ENCODE measurements around the gene SHC2. TPM values are rescaled to one million over a fixed set of nuclear protein-coding genes. Genes with fewer than 3 reads are reported as not detected.
"Not testable (repeated sequence)": the region's sequence is repeated elsewhere in the genome, so short reads cannot be mapped to it uniquely, and the experiment has no call there.

Gene SHC2
- polyA plus RNA-seq, 4 donors: 22.9 to 44.9 (median 38.6) TPM

GRCh38 chr19:392375-392970, 68.4 kb downstream of the SHC2 start:
- no peak for DNase-seq (ENCODE audit: low read depth in 4 of 4, low spot score in 2 of 4)

- DNase-seq (ENCODE audit: low read depth in 4 of 4, low spot score in 2 of 4): no peak
Measured at GRCh38 chr19:391726-392374, 69.0 kb downstream of the SHC2 start.

- no peak for DNase-seq (ENCODE audit: low read depth in 4 of 4, low spot score in 2 of 4)
Measured at GRCh38 chr19:391207-391557, 69.7 kb downstream of the SHC2 start.

DNA sequence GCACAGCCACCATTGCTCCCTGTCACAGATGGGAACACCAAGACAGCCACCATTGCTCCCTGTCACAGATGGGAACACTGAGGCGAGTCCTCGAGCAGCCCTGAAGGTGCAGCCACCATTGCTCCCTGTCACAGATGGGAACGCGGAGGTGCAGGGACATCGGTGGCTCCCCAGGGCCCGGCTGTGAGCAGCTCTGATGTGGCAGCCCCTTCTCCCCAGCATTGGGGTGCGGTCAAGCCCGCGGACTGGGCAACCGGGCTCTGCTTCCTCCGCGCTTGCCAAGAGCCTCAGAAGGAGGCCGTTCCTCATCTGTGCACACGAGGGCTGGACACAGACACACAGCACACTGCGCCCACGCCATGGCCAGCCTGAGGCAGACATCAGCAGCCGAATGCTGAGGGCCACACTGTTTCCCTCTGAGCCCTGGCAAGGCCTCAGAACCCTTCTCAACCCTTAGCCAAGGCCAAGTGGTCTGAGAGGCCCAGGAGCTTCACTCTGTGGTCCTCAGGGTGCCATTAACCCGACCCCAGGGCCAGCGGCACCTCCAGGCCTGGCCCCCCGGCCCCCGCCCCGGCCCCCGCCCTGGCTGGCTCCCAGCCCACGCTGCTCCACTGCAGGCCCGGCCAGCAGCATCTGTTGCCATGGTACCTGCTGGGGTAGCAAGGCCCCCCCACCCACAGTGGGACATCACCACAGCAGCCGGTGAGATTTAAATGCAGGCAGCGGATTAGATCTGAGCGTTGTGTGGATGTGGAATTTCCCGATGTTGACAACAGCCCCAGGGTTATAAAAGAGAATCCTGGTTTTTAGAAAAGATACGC, 70.2 kb downstream of the SHC2 start:
- DNase-seq (ENCODE audit: low read depth in 4 of 4, low spot score in 2 of 4): no peak

- no peak for DNase-seq (ENCODE audit: low read depth in 4 of 4, low spot score in 2 of 4)
Measured at GRCh38 chr19:389935-390289, 70.9 kb downstream of the SHC2 start.

DNA sequence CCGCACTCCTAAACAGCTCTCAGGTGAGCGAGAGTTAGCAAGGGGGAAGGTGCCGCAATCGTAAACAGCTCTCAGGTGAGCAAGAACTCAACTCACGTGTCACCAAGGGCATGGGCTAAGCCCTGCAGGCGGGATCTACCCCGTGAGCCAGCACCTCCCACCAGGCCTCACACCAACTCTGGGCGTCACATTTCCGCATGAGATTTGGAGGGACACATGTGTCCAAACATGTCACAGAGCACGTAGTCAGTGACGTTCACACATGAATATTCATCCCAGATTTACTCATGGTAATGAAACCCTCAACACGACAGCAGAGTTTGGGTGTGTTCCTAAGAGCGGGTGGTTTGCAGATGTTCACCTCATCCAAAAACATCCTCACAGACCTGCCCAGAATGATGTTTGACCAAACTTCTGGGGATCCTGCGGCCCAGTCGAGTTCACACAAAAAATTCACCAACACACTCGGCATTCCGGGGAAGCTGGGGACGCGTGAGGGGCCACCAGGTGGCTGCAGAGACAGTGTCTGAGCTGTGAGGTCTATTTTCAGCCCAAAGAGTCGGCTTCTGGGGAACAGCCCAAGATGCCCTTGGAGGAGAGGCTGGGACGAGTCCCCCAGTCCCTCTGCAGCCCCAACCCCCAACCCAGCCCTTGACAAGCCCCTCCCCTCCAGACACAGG, 71.4 kb downstream of the SHC2 start:
- DNase-seq (ENCODE audit: low read depth in 4 of 4, low spot score in 2 of 4): no peak

DNA sequence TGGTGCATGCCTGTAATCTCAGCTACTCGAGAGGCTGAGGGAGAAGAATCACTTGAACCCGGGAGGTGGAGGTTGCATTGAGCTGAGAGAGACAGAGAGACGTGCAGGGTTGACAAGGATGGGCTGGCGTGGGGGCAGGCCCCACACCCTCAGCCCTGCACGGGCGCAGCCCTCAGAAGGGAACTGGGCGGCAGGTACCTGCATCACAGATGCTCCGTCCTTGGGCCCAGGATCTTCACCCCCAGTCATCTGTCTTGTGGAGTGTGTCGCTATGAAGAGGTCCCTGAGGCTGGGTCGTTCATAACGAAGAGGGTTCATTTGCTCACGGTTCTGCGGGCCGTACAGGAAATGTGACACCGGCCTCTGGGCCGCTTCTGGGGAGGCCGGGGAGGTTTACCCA, 72.1 kb downstream of the SHC2 start:
- DNase-seq (ENCODE audit: low read depth in 4 of 4, low spot score in 2 of 4): no peak

GRCh38 chr19:387777-388176, 73.1 kb downstream of the SHC2 start:
- no peak for DNase-seq (ENCODE audit: low read depth in 4 of 4, low spot score in 2 of 4)

- not testable (repeated sequence) for DNase-seq (ENCODE audit: low read depth in 4 of 4, low spot score in 2 of 4)
Measured at GRCh38 chr19:386632-387301, 74.1 kb downstream of the SHC2 start.

GRCh38 chr19:386189-386588, 74.6 kb downstream of the SHC2 start:
- not testable (repeated sequence) for DNase-seq (ENCODE audit: low read depth in 4 of 4, low spot score in 2 of 4)

- no peak for DNase-seq (ENCODE audit: low read depth in 4 of 4, low spot score in 2 of 4)
Measured at GRCh38 chr19:384799-385169, 76.0 kb downstream of the SHC2 start.

DNA sequence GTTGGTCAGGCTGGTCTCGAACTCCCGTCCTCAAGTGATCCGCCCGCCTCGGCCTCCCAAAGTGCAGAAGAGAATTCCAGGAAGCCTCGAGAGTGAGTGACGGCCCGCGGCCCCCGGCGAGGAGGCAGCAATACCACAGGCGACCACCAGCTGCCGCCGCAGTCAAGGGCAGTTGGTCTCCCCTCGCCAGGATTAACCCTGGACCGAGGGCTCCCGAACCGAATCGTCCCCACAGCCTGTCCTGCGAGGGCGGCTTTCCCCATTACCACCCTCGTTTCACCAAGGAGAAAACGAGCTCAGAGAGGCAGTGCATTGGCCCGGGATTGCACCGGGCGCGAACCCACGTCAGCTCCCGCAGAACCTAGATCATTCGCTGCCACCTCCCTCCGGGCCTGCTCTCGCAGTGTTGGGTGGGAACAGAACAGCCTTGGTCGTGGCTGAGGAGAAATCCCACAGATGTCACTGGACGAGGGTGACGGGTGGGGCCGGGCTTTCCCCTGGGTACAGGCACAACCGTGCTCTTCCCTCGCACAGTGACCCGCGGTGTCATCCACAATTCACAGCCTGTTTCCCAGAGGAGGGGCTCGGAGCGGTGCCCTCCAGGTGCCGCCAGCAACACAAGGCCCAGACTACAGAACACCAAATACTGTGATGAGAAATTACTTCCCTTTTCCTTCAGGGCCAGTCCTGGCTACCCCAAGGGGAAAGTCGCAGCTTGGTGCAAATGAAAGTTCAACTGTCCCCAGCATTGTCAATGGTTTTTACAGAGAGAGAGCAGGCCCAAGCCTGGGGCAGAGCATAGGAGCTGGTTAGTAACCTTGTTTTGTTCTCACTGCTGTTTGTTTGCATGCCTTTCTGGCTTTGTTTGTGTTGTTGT, 76.7 kb downstream of the SHC2 start:
- DNase-seq (ENCODE audit: low read depth in 4 of 4, low spot score in 2 of 4): no peak

DNA sequence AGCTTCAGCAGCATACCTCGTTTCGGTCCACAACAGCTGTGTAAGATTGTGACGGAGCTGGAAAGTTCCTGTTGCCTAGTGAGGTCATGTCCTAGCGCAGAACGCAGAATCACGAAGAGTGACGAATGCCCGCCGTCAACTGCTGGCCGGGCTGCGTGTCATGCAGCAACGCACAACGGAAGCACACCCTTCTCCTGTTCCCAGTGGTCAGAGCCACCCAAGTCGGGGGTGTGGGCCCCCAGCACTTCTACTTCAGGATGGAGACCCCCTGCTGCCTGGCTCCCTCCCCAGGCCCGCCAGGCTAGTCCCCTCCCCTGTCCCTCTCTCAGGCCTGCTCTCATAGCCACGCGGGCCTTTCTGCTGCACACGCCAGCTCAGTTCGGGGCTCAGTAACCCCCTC, 77.8 kb downstream of the SHC2 start:
- no peak for DNase-seq (ENCODE audit: low read depth in 4 of 4, low spot score in 2 of 4)

DNA sequence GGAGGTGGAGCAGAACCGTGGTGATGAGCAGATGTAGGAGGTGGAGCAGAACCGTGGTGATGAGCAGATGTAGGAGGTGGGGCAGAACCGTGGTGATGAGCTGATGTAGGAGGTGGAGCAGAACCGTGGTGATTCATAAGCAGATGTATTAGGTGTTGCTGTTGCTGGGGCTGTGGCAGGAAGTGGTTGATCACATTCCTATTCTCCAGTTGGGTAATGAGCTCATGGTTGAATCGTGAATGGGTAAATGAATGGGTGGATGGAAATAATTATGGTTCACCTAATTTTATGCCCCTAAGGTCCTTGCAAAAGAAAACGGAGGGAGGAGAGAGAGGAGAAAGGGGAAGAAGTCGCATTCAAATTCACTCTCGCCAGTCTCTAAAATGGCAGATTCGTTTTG, 78.3 kb downstream of the SHC2 start:
- DNase-seq (ENCODE audit: low read depth in 4 of 4, low spot score in 2 of 4): not testable (repeated sequence)

DNA sequence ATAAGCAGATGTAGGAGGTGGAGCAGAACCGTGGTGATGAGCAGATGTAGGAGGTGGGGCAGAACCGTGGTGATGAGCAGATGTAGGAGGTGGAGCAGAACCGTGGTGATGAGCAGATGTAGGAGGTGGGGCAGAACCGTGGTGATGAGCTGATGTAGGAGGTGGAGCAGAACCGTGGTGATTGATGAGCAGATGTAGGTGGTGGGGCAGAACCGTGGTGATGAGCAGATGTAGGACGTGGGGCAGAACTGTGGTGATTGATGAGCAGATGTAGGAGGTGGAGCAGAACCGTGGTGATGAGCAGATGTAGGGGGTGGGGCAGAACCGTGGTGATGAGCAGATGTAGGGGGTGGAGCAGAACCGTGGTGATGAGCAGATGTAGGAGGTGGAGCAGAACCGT, 78.9 kb downstream of the SHC2 start:
- not testable (repeated sequence) for DNase-seq (ENCODE audit: low read depth in 4 of 4, low spot score in 2 of 4)

GRCh38 chr19:380618-381219, 80.1 kb downstream of the SHC2 start:
- DNase-seq (ENCODE audit: low read depth in 4 of 4, low spot score in 2 of 4): not testable (repeated sequence)

DNA sequence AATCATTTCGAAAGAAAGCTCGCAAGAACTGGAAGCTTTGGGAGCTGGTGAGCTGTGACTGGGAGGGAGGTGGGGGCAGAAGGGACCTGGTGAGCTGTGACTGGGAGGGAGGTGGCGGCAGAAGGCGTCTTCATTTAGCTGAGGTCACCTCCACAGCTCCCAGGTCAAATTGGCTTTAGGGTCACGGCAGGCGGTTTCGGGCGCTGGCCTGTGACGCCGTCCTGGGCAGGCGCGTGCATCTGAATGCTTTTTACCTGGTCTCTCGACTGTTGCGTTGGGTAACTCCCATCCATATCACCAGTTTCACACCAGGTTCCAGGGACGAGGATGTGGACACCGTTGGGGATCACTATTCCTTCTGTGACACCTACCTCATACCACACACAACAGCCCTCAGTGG, 81.0 kb downstream of the SHC2 start:
- no peak for DNase-seq (ENCODE audit: low read depth in 4 of 4, low spot score in 2 of 4)

DNA sequence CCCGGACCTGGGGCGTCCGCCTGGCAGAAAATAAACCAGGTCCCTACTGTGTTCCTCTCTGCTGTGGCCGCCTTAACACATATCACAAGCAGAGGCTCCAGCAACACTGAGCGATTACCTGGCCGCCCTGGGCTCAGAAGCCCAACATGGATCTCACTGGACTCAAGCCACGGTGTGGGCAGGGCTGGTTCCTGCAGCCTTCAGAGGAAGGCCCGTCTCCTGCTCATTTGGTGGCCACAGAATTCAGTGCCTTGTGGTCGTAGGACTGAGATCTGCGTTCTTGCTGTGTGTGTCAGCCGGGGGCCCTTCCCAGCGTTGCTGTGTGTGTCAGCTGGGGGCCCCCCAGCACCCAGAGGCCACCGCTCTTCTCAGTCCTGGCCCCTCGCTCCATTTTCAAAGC, 82.1 kb downstream of the SHC2 start:
- no peak for DNase-seq (ENCODE audit: low read depth in 4 of 4, low spot score in 2 of 4)

DNA sequence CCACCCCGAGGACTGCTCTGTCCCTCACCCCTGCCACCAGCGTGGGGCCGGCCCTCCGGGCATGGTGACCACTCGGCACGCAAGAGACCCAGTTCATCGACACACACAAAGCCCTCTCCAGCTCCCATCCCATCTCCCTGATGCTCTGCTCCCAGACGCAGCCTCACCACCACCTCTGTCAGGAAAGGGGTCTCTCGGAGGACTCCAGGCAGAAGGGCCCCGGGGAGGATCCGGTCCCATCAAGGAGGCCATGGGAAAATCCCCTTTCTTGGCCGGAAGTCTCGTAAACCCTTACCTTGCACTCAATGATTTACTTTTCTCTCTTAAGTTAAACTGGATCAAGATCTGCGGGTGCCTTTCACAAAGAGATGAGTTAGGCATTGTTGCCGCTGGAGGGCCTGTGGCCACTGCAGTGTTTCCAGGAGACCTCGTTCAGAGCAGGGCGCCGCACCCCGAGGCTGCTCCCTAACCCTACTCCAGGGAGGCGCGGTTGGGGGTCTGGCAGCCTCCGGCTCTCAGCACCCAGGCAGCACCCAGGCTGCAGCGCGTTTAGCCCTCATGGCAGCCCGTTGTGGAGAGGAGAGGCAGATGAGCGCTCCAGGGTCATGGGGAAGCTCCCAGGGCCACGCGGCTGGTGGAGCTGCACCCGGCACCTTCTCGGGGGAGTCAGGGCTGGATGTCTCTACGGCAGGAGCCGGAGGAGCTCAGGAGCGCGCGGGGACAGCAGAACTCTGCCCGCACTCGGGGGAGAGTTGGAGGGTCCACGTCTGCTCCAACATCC, 82.8 kb downstream of the SHC2 start:
- no peak for DNase-seq (ENCODE audit: low read depth in 4 of 4, low spot score in 2 of 4)

Data from left renal cortex interstitium (tissue), 4 donors.